Neuronal stem cell (in vitro differentiated cells): ENCODE results near the gene CPN2.

Experiments used
- DNase-seq: peaks from one replicate; pipeline ENCODE4 v3.0.0-alpha.2; 2013; ENCODE audit warnings: low spot score
- H2AFZ ChIP-seq: one replicate; pipeline ENCODE4 v1.6.1; 2013; ENCODE audit warnings: mild to moderate bottlenecking, low read length, inconsistent platforms
- H2AK5ac ChIP-seq: 2 replicates; pipeline ENCODE4 v1.6.1; 2013; ENCODE audit warnings: low read depth, mild to moderate bottlenecking, inconsistent platforms, low read length, moderate library complexity, mixed read lengths
- H2BK120ac ChIP-seq: 2 replicates; pipeline ENCODE4 v1.6.1; 2013; ENCODE audit warnings: low read depth, mild to moderate bottlenecking, inconsistent platforms, low read length, moderate library complexity, mixed read lengths
- H2BK12ac ChIP-seq: one replicate; pipeline ENCODE4 v1.6.1; 2013; ENCODE audit warnings: low read length, inconsistent platforms
- H2BK15ac ChIP-seq: 2 replicates; pipeline ENCODE4 v1.6.1; 2013; ENCODE audit warnings: mild to moderate bottlenecking, low read length, inconsistent platforms, mixed read lengths
- H2BK5ac ChIP-seq: one replicate; pipeline ENCODE4 v1.6.1; 2013; ENCODE audit warnings: inconsistent platforms, mild to moderate bottlenecking, low read length, moderate library complexity
- H3K14ac ChIP-seq: one replicate; pipeline ENCODE4 v1.6.1; 2013; ENCODE audit warnings: low read length, inconsistent platforms
- H3K18ac ChIP-seq: 2 replicates; pipeline ENCODE4 v1.6.1; 2013; ENCODE audit warnings: low read length, inconsistent platforms
- H3K23ac ChIP-seq: 2 replicates; pipeline ENCODE4 v1.6.1; 2013; ENCODE audit warnings: low read depth, mild to moderate bottlenecking, mixed read lengths, low read length, inconsistent platforms; ENCODE audit not compliant: poor library complexity
- H3K27ac ChIP-seq: replicated peaks from 3 replicates; pipeline ENCODE4 v1.5.1; 2013; ENCODE audit warnings: low read length, inconsistent platforms
- H3K27me3 ChIP-seq, 3 experiments: 2 replicates each; pipeline ENCODE4 v1.6.1; 2013; ENCODE audit warnings: low read length in 3 of 3, mild to moderate bottlenecking in 2 of 3, inconsistent platforms in 1 of 3, low read depth in 1 of 3, mixed read lengths in 1 of 3, moderate library complexity in 1 of 3; ENCODE audit not compliant: control insufficient read depth in 3 of 3, insufficient read depth in 3 of 3
- H3K36me3 ChIP-seq, 2 donors: replicated peaks in 1 of 2; 2 replicates each; pipeline ENCODE4 v1.6.1; 2013; ENCODE audit warnings: low read length in 2 of 2; ENCODE audit not compliant: control insufficient read depth in 2 of 2, insufficient read depth in 2 of 2
- H3K4ac ChIP-seq: 2 replicates; pipeline ENCODE4 v1.6.1; 2013; ENCODE audit warnings: inconsistent platforms, mild to moderate bottlenecking, low read length, moderate library complexity
- H3K4me1 ChIP-seq, 2 donors: 1 replicate in 1 of 2; 2 replicates in 1 of 2; pipeline ENCODE4 v1.6.1; 2013; ENCODE audit warnings: low read length in 2 of 2, low read depth in 1 of 2; ENCODE audit not compliant: control insufficient read depth in 2 of 2, insufficient read depth in 1 of 2
- H3K4me2 ChIP-seq: one replicate; pipeline ENCODE4 v1.6.1; 2013; ENCODE audit warnings: mild to moderate bottlenecking, low read length, inconsistent platforms; ENCODE audit not compliant: insufficient read depth, poor library complexity, severe bottlenecking
- H3K4me3 ChIP-seq, 2 donors: 2 replicates each; pipeline ENCODE4 v1.5.1; 2013; ENCODE audit warnings: low read length in 2 of 2, mild to moderate bottlenecking in 2 of 2, inconsistent platforms in 1 of 2, moderate library complexity in 1 of 2
- H3K79me1 ChIP-seq: one replicate; pipeline ENCODE4 v1.6.1; 2013; ENCODE audit warnings: low read depth, mild to moderate bottlenecking, inconsistent platforms, low read length, moderate library complexity
- H3K9ac ChIP-seq: one replicate; pipeline ENCODE4 v1.6.1; 2013; ENCODE audit warnings: mild to moderate bottlenecking, low read depth, low read length, inconsistent platforms; ENCODE audit not compliant: poor library complexity
- H3K9me3 ChIP-seq, 2 donors: replicated peaks in 1 of 2; 2 replicates each; pipeline versions ENCODE3 to v1.6.1; 2013; ENCODE audit warnings: low read length in 2 of 2, mild to moderate bottlenecking in 2 of 2, inconsistent platforms in 1 of 2, low read depth in 1 of 2, mixed read lengths in 1 of 2, moderate library complexity in 1 of 2; ENCODE audit not compliant: control insufficient read depth in 2 of 2, insufficient read depth in 1 of 2
- H4K8ac ChIP-seq: one replicate; pipeline ENCODE4 v1.6.1; 2013; ENCODE audit warnings: low read depth, mild to moderate bottlenecking, inconsistent platforms, low read length, moderate library complexity
- H4K91ac ChIP-seq: one replicate; pipeline ENCODE4 v1.6.1; 2013; ENCODE audit warnings: low read length, low read depth, mild to moderate bottlenecking, inconsistent platforms; ENCODE audit not compliant: poor library complexity
- WGBS, 2 donors: extraction: QIAGEN DNeasy Blood & Tissue Kit; methylation state at CpG; one replicate each; pipeline ENCODE4 v1.1.7; 2013; ENCODE audit warnings: missing lambda C conversion rate in 2 of 2, mixed read lengths in 1 of 2; ENCODE audit not compliant: insufficient read length in 2 of 2, insufficient replicate concordance in 1 of 2; ENCODE audit errors: extremely low coverage in 2 of 2; 5-methylcytosine and 5-hydroxymethylcytosine counted together

The CPN2 gene

GRCh38 chr3:194350726-194351071 lies 429 bp downstream of the CPN2 start:
- H3K4me1 ChIP-seq = peaks cover 0 to 3% of the 10 kb centered on the region in 2 donors
- H2BK12ac ChIP-seq = peak overlapping the region; percentile 64
- H4K91ac ChIP-seq = no peak overlapping the region
- peak overlapping the region; percentile 95 for H2AK5ac ChIP-seq
- H3K14ac ChIP-seq = no peak overlapping the region
- H2BK5ac ChIP-seq = peak overlapping the region; percentile 48
- DNase-seq = no peak
- H3K4ac ChIP-seq = no peak overlapping the region
- no CpG with 5 or more reads among the region's 3 CpGs for WGBS, 2 donors
- H3K4me3 ChIP-seq = no peak overlapping the region
- peaks cover 0 to 22% (median 0%) of the 10 kb centered on the region in 3 experiments for H3K27me3 ChIP-seq
- H3K4me2 ChIP-seq = no peak overlapping the region
- H2AFZ ChIP-seq = no peak overlapping the region
- no peak overlapping the region for H3K27ac ChIP-seq
- no peak overlapping the region for H3K9ac ChIP-seq
- H3K79me1 ChIP-seq = peaks cover 2% of the 10 kb centered on the region
- no peak overlapping the region for H4K8ac ChIP-seq
- H3K36me3 ChIP-seq = no peaks in the 10 kb centered on the region
- no peak overlapping the region for H2BK120ac ChIP-seq
- H3K23ac ChIP-seq = no peak overlapping the region
- H3K18ac ChIP-seq = peak overlapping the region; percentile 73
- peak overlapping the region; percentile 54 for H2BK15ac ChIP-seq
- H3K9me3 ChIP-seq = peaks cover 0 to 3% of the 10 kb centered on the region in 2 donors

- H3K4ac ChIP-seq = no peak overlapping the region
- no peak overlapping the region for H2BK120ac ChIP-seq
- H4K8ac ChIP-seq = no peak overlapping the region
- no peak overlapping the region for H2AFZ ChIP-seq
- H3K14ac ChIP-seq = no peak overlapping the region
- H3K4me1 ChIP-seq = peaks cover 0 to 3% of the 10 kb centered on the region in 2 donors
- no peak overlapping the region for H2AK5ac ChIP-seq
- H3K18ac ChIP-seq = no peak overlapping the region
- H2BK15ac ChIP-seq = no peak overlapping the region
- no peak overlapping the region for H2BK5ac ChIP-seq
- H3K4me2 ChIP-seq = no peak overlapping the region
- H3K27me3 ChIP-seq = peaks cover 0 to 25% (median 2%) of the 10 kb centered on the region in 3 experiments
- H3K23ac ChIP-seq = no peak overlapping the region
- WGBS, 2 donors = no CpG with 5 or more reads among the region's 6 CpGs
- DNase-seq = no peak
- H4K91ac ChIP-seq = no peak overlapping the region
- peaks cover 2% of the 10 kb centered on the region for H3K79me1 ChIP-seq
- H3K9ac ChIP-seq = no peak overlapping the region
- no peak overlapping the region for H2BK12ac ChIP-seq
- no peak overlapping the region for H3K27ac ChIP-seq
- peaks cover 0 to 3% of the 10 kb centered on the region in 2 donors for H3K9me3 ChIP-seq
- H3K4me3 ChIP-seq = no peak overlapping the region
- H3K36me3 ChIP-seq = no peaks in the 10 kb centered on the region
Observed at GRCh38 chr3:194348354-194348753, 2.8 kb downstream of the CPN2 start.

- H3K27ac ChIP-seq = no peak overlapping the region
- H2BK5ac ChIP-seq = no peak overlapping the region
- H3K79me1 ChIP-seq = no peaks in the 10 kb centered on the region
- no peak overlapping the region for H2BK12ac ChIP-seq
- H2AK5ac ChIP-seq = no peak overlapping the region
- H3K14ac ChIP-seq = no peak overlapping the region
- H2BK120ac ChIP-seq = no peak overlapping the region
- H3K4me2 ChIP-seq = no peak overlapping the region
- H3K23ac ChIP-seq = no peak overlapping the region
- no peak for DNase-seq
- H3K4ac ChIP-seq = no peak overlapping the region
- peak overlapping the region; percentile 36 for H3K18ac ChIP-seq
- no peaks in the 10 kb centered on the region for H3K9me3 ChIP-seq
- H3K4me1 ChIP-seq = peaks cover 0 to 2% of the 10 kb centered on the region in 2 donors
- H4K8ac ChIP-seq = no peak overlapping the region
- H4K91ac ChIP-seq = no peak overlapping the region
- H2BK15ac ChIP-seq = no peak overlapping the region
- H3K36me3 ChIP-seq = no peaks in the 10 kb centered on the region
- no CpG with 5 or more reads among the region's 5 CpGs for WGBS, 2 donors
- no peak overlapping the region for H3K4me3 ChIP-seq
- no peak overlapping the region for H2AFZ ChIP-seq
- H3K9ac ChIP-seq = peak overlapping the region; percentile 57
- H3K27me3 ChIP-seq = peaks cover 0 to 38% (median 2%) of the 10 kb centered on the region in 3 experiments
Observed at GRCh38 chr3:194346621-194347020, 4.5 kb downstream of the CPN2 start.

GRCh38 chr3:194346035-194346434 lies 5.1 kb downstream of the CPN2 start:
- Histone ChIP-seq H3K9me3 (no peaks in the 10 kb centered on the region), H2BK12ac (no peak overlapping the region)
- no peak for DNase-seq

More at GRCh38 chr3:194346035-194346434, 5.1 kb downstream of the CPN2 start:
- H3K27me3 ChIP-seq = peaks cover 0 to 40% (median 2%) of the 10 kb centered on the region in 3 experiments
- no peak overlapping the region for H2AFZ ChIP-seq
- WGBS, 2 donors = no CpG with 5 or more reads among the region's 9 CpGs
- H4K8ac ChIP-seq = no peak overlapping the region
- peak overlapping the region; percentile 67 for H2AK5ac ChIP-seq
- no peaks in the 10 kb centered on the region for H3K79me1 ChIP-seq
- H3K27ac ChIP-seq = no peak overlapping the region
- H3K36me3 ChIP-seq = no peaks in the 10 kb centered on the region
- peaks cover 0 to 2% of the 10 kb centered on the region in 2 donors for H3K4me1 ChIP-seq
- H3K9ac ChIP-seq = peak overlapping the region; percentile 57
- H3K4me2 ChIP-seq = no peak overlapping the region
- no peak overlapping the region for H3K18ac ChIP-seq
- H4K91ac ChIP-seq = no peak overlapping the region
- H3K4ac ChIP-seq = no peak overlapping the region
- no peak overlapping the region for H2BK120ac ChIP-seq
- H2BK5ac ChIP-seq = no peak overlapping the region
- no peak overlapping the region for H3K14ac ChIP-seq
- no peak overlapping the region for H3K23ac ChIP-seq
- H3K4me3 ChIP-seq = no peak overlapping the region
- peak overlapping the region; percentile 66 for H2BK15ac ChIP-seq
